Activated T-helper 2 cell treated with anti-CD3 and anti-CD28 coated beads, Interferon-gamma antibody, Interleukin-2, Interleukin-4, amounts not matched to agents 10 μg/mL and 5 μg/mL and 100 μg/mL, durations not matched to agents 14 hours and 24 hours and 36 hours (primary cell): ENCODE measurements around the gene SLC8A1. TPM values are rescaled to one million over a fixed set of nuclear protein-coding genes. Genes with fewer than 3 reads are reported as not detected.
"Not testable (repeated sequence)": the region's sequence is repeated elsewhere in the genome, so short reads cannot be mapped to it uniquely, and the experiment has no call there.

Experiments used
- DNase-seq: peaks from one replicate; pipeline ENCODE4 v3.0.0; 2021; ENCODE audit warnings: low spot score
- H3K27ac Mint-ChIP-seq: one replicate; pipeline ENCODE4 v1.8.0; 2021; ENCODE audit warnings: mixed read lengths
- H3K27me3 Mint-ChIP-seq: one replicate; pipeline ENCODE4 v1.8.0; 2021; ENCODE audit warnings: low read depth, mixed read lengths
- H3K36me3 Mint-ChIP-seq: one replicate; pipeline ENCODE4 v1.8.0; 2021; ENCODE audit warnings: low read depth, mixed read lengths
- H3K4me1 Mint-ChIP-seq: one replicate; pipeline ENCODE4 v1.8.0; 2021; ENCODE audit warnings: low read depth, mixed read lengths
- H3K4me3 Mint-ChIP-seq: one replicate; pipeline ENCODE4 v1.8.0; 2021; ENCODE audit warnings: low read depth, mild to moderate bottlenecking, moderate library complexity, mixed read lengths
- H3K9me3 Mint-ChIP-seq: one replicate; pipeline ENCODE4 v1.8.0; 2021; ENCODE audit warnings: mixed read lengths
- intact Hi-C: fragments of 100-400 bp; cut with micrococcal nuclease; formaldehyde crosslinking; loops from one replicate; pipeline ENCODE4 v1.15.1; 2023
- total RNA-seq: library from RNA; stranded (reverse); gene quantifications from 2 replicates; pipeline ENCODE4 v1.2.3, GENCODE V29; 2022

SLC8A1 gene
- total RNA-seq, 1 donor from 2014 or later: 5.5 TPM

DNA sequence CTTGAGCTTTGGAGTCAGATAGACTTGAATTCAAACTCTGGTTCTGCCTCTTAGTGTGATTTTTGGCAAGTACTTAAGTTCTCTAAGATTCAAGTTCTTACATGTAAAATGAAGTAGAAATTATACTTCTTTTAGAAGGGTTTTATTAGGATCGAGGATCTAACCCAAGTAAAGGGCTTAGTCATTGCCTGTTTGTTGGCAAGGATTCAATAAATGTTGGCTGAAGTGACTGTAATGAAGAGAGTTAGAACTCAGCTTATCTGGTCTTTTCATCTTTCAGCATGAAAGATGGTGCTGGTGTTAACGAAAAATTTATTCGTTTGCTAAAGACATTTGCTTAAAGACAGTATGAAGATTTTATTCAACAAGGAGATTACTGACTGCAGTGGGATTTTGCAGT is 356.9 kb downstream of the SLC8A1 start:
- intact Hi-C loops: loop anchor here (10.0 kb wide), 1 partner anchor 180 kb away; no protein-coding TSS in a partner anchor
- no peak for DNase-seq
- Mint-ChIP-seq H3K4me3 (no peak overlapping the region), H3K27me3 (peaks cover 2% of the 10 kb centered on the region), H3K27ac (no peak overlapping the region), H3K9me3 (no peaks in the 10 kb centered on the region), H3K36me3 (no peaks in the 10 kb centered on the region), H3K4me1 (peaks cover 15% of the 10 kb centered on the region)

GRCh38 chr2:40094451-40094850 is 357.4 kb downstream of the SLC8A1 start:
- intact Hi-C loops: loop anchor here (10.0 kb wide), 1 partner anchor 180 kb away; no protein-coding TSS in a partner anchor

GRCh38 chr2:40093021-40093675 is 358.7 kb downstream of the SLC8A1 start:
- Mint-ChIP-seq H3K4me1 (peaks cover 15% of the 10 kb centered on the region), H3K4me3 (no peak overlapping the region), H3K27ac (no peak overlapping the region), H3K36me3 (no peaks in the 10 kb centered on the region), H3K9me3 (no peaks in the 10 kb centered on the region), H3K27me3 (peaks cover 2% of the 10 kb centered on the region)
- intact Hi-C loops: loop anchor here (10.0 kb wide), 1 partner anchor 178 kb away; no protein-coding TSS in a partner anchor
- DNase-seq: no peak

More at GRCh38 chr2:40094451-40094850, 357.4 kb downstream of the SLC8A1 start:
- H3K4me1 Mint-ChIP-seq: peaks cover 15% of the 10 kb centered on the region
- no peak for DNase-seq
- H3K27me3 Mint-ChIP-seq: peaks cover 2% of the 10 kb centered on the region
- H3K9me3 Mint-ChIP-seq: no peaks in the 10 kb centered on the region
- H3K4me3 Mint-ChIP-seq: no peak overlapping the region
- H3K27ac Mint-ChIP-seq: no peak overlapping the region
- no peaks in the 10 kb centered on the region for H3K36me3 Mint-ChIP-seq

DNA sequence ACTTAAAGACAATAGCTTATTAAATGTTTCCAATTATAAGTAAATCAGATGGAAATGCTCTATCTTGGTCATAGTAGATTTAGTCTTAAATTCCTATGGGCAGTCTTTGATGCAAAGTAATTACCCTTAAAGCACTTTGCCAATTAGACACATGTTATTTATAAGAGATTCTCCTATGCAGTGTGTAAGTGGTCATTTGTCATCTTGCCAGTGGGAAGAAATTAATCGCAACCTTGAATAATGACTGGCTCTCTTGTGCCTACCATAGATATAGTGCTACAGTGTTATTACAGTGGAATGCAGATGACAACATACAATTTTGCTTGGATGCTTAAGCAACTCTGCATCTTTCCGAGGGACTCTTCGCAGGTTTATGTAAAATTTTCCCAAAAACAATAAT is 361.8 kb downstream of the SLC8A1 start:
- no peak overlapping the region for H3K27ac Mint-ChIP-seq
- H3K9me3 Mint-ChIP-seq: no peaks in the 10 kb centered on the region
- H3K36me3 Mint-ChIP-seq: no peaks in the 10 kb centered on the region
- DNase-seq: no peak
- intact Hi-C loops: loop anchor here (10.0 kb wide), 1 partner anchor 175 kb away; no protein-coding TSS in a partner anchor
- H3K27me3 Mint-ChIP-seq: peaks cover 2% of the 10 kb centered on the region
- peaks cover 14% of the 10 kb centered on the region for H3K4me1 Mint-ChIP-seq
- H3K4me3 Mint-ChIP-seq: no peak overlapping the region

GRCh38 chr2:40087927-40088326 is 364.0 kb downstream of the SLC8A1 start:
- Mint-ChIP-seq H3K9me3 (peaks cover 5% of the 10 kb centered on the region), H3K27ac (no peak overlapping the region), H3K27me3 (peaks cover 2% of the 10 kb centered on the region), H3K36me3 (peaks cover 5% of the 10 kb centered on the region), H3K4me3 (no peak overlapping the region), H3K4me1 (peaks cover 9% of the 10 kb centered on the region)
- intact Hi-C loops: no loop called here
- DNase-seq: no peak

DNA sequence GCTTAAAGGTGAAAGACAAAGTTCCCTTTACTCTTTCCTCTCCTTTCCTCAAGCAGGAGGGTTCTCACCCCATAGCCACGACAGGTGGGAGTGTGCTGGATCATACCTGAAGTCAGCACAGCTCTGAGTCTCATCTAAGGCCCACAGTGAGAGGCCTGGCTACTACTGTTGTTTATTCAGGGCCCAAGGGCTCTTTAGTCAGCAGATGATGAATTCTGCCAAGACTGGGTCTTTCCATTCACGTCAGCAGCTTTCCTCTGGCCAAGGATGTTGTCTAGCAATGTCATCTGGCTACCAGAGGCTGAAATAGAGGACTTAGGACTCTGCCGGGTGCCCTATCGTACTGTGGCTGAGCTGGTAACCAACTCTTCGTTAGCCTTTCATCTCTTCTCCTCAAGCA is 364.5 kb downstream of the SLC8A1 start:
- no peak overlapping the region for H3K27ac Mint-ChIP-seq
- H3K36me3 Mint-ChIP-seq: peaks cover 5% of the 10 kb centered on the region
- H3K4me3 Mint-ChIP-seq: no peak overlapping the region
- peaks cover 5% of the 10 kb centered on the region for H3K9me3 Mint-ChIP-seq
- H3K27me3 Mint-ChIP-seq: peaks cover 1% of the 10 kb centered on the region
- H3K4me1 Mint-ChIP-seq: peaks cover 9% of the 10 kb centered on the region
- intact Hi-C loops: no loop called here
- no peak for DNase-seq

- H3K27ac Mint-ChIP-seq: no peak overlapping the region
Measured at GRCh38 chr2:40085786-40086185, 366.1 kb downstream of the SLC8A1 start.

GRCh38 chr2:40073336-40073735 is 378.6 kb downstream of the SLC8A1 start:
- H3K4me1 Mint-ChIP-seq, DNase-seq, H3K27ac Mint-ChIP-seq, intact Hi-C loops, H3K27me3 Mint-ChIP-seq, H3K4me3 Mint-ChIP-seq: not testable (repeated sequence)
- H3K36me3 Mint-ChIP-seq: peaks cover 51% of the 10 kb centered on the region
- peaks cover 46% of the 10 kb centered on the region for H3K9me3 Mint-ChIP-seq

More at GRCh38 chr2:40085786-40086185, 366.1 kb downstream of the SLC8A1 start:
- Mint-ChIP-seq H3K4me3 (no peak overlapping the region), H3K36me3 (peaks cover 8% of the 10 kb centered on the region), H3K27me3 (no peaks in the 10 kb centered on the region), H3K9me3 (peaks cover 5% of the 10 kb centered on the region), H3K4me1 (peaks cover 6% of the 10 kb centered on the region)
- intact Hi-C loops: no loop called here
- DNase-seq: no peak

DNA sequence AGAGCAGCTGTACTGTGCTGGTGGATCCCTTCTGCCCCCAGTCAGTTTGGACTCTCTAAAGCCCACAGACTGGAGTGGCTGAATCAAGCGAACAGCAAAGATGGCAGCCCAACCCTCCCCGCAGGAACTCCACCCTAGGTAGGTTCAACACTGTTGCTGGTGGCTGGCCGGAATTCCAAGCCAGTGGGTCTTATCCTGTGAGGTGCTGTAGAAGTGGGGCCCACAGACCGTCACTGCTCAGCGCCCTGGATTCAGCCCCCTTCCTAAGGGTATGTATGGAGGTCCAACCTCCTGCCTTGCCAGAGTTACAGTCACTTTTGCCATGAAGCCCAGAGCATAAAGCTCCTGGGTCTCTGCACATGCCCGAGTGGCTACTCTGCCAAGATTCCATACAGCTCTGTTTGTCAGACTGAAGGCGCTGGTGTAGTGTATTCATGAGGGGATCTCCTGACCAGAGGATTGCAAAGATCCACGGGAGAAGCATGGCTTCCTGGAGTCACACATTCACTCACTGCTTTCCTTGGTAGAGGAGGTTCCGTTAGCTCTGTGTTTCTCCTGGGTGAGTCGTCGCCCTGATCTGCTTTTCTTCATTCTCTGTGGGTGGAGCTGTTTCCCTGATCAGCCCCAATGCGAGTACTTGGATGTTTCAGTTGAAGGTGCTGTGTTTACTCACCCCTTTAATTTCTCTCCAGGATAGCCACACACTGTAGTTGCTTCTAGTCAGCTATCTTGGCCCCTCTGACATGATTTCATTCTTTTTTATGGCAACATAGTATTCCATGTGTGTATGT is 379.3 kb downstream of the SLC8A1 start:
- Mint-ChIP-seq H3K9me3 (peaks cover 53% of the 10 kb centered on the region), H3K4me3 (no peak overlapping the region), H3K27ac (no peak overlapping the region), H3K36me3 (peaks cover 57% of the 10 kb centered on the region), H3K27me3 (no peaks in the 10 kb centered on the region), H3K4me1 (no peaks in the 10 kb centered on the region)
- intact Hi-C loops: no loop called here
- DNase-seq: no peak

GRCh38 chr2:40062381-40062780 is 389.5 kb downstream of the SLC8A1 start:
- DNase-seq: no peak
- Mint-ChIP-seq H3K4me3 (no peak overlapping the region), H3K9me3 (peaks cover 30% of the 10 kb centered on the region), H3K27me3 (no peaks in the 10 kb centered on the region), H3K27ac (no peak overlapping the region), H3K36me3 (peaks cover 33% of the 10 kb centered on the region), H3K4me1 (no peaks in the 10 kb centered on the region)
- intact Hi-C loops: no loop called here

GRCh38 chr2:40049781-40050180 is 402.1 kb downstream of the SLC8A1 start:
- Mint-ChIP-seq H3K4me1 (peaks cover 4% of the 10 kb centered on the region), H3K27me3 (no peaks in the 10 kb centered on the region), H3K4me3 (no peak overlapping the region), H3K9me3 (no peaks in the 10 kb centered on the region), H3K27ac (no peak overlapping the region), H3K36me3 (peaks cover 47% of the 10 kb centered on the region)
- no peak for DNase-seq
- intact Hi-C loops: no loop called here

- peaks cover 51% of the 10 kb centered on the region for H3K36me3 Mint-ChIP-seq
- no peak overlapping the region for H3K27ac Mint-ChIP-seq
- intact Hi-C loops: no loop called here
- no peaks in the 10 kb centered on the region for H3K27me3 Mint-ChIP-seq
- H3K4me3 Mint-ChIP-seq: no peak overlapping the region
- peaks cover 4% of the 10 kb centered on the region for H3K4me1 Mint-ChIP-seq
- no peaks in the 10 kb centered on the region for H3K9me3 Mint-ChIP-seq
- no peak for DNase-seq
Measured at GRCh38 chr2:40048506-40048905, 403.4 kb downstream of the SLC8A1 start.

- Mint-ChIP-seq H3K4me3 (no peak overlapping the region), H3K36me3 (peaks cover 57% of the 10 kb centered on the region), H3K27ac (no peak overlapping the region), H3K27me3 (no peaks in the 10 kb centered on the region), H3K4me1 (peaks cover 4% of the 10 kb centered on the region), H3K9me3 (no peaks in the 10 kb centered on the region)
- no peak for DNase-seq
- intact Hi-C loops: no loop called here
Measured at GRCh38 chr2:40047406-40047805, 404.5 kb downstream of the SLC8A1 start.
